Measurements from ENCODE around the gene KCTD13. TPM values are rescaled to one million over a fixed set of nuclear protein-coding genes. Genes with fewer than 3 reads are reported as not detected.

Gene KCTD13
- total RNA-seq, 2 donors from 2014 or later = 15.9 to 134 TPM

- no peak for DNase-seq (ENCODE audit: low spot score)
- Histone ChIP-seq H3K27ac (no peak overlapping the region), H3K4me3 (no peak overlapping the region), H3K4me1 (replicated peaks) (peaks cover 10% of the 10 kb centered on the region), H3K36me3 (no peaks in the 10 kb centered on the region), H3K27me3 (replicated peaks; ENCODE audit: insufficient read depth) (no peaks in the 10 kb centered on the region), H3K9me3 (no peaks in the 10 kb centered on the region)
- no peak for TF ChIP-seq CTCF (IDR thresholded peaks at IDR 0.05)
- no peak for TF ChIP-seq POLR2A (IDR thresholded peaks at IDR 0.05)
- TF ChIP-seq POLR2AphosphoS5 (IDR thresholded peaks at IDR 0.05) = no peak
- intact Hi-C loops (cut with DNase I) = no loop called here
- WGBS = 66% methylated on average over 7 of the region's 7 CpGs
Observed at GRCh38 chr16:29857133-29857760, 68.8 kb downstream of the KCTD13 start.

Other genes starting within 250 kb of the KCTD13 start
- gene QPRT, start 247.0 kb downstream of the KCTD13 start, total RNA-seq = 10 to 100 TPM in 1 of 2 donors, 1 to 10 TPM in 1; 8.3 to 11.1 TPM
- gene C16orf54, start 180.2 kb downstream of the KCTD13 start, total RNA-seq = 1 to 10 TPM; 1.1 to 1.2 TPM
- gene ZG16, start 148.0 kb downstream of the KCTD13 start, total RNA-seq = not detected
- 10 to 100 TPM; 58.5 to 89.6 TPM for gene KIF22, start 135.5 kb downstream of the KCTD13 start, total RNA-seq
- gene MAZ, start 119.7 kb downstream of the KCTD13 start, total RNA-seq = 100 to 1,000 TPM; 180 to 188 TPM
- 10 to 100 TPM in 1 of 2 donors, 1 to 10 TPM in 1; 6.6 to 19.2 TPM for gene PRRT2, start 114.0 kb downstream of the KCTD13 start, total RNA-seq
- 10 to 100 TPM; 64.3 to 64.4 TPM for gene PAGR1, start 110.1 kb downstream of the KCTD13 start, total RNA-seq
- gene MVP, start 105.8 kb downstream of the KCTD13 start, total RNA-seq = 100 to 1,000 TPM in 1 of 2 donors, 10 to 100 TPM in 1; 59.3 to 247 TPM
- gene CDIPT, start 63.0 kb downstream of the KCTD13 start, total RNA-seq = 100 to 1,000 TPM; 121 to 132 TPM
- gene SEZ6L2, start 26.7 kb downstream of the KCTD13 start, total RNA-seq = 10 to 100 TPM; 60.7 to 62.9 TPM
- gene ASPHD1, start 25.7 kb downstream of the KCTD13 start, total RNA-seq = 1 to 10 TPM; 1.2 to 5.1 TPM
- gene TMEM219, start 35.9 kb upstream of the KCTD13 start, total RNA-seq = 100 to 1,000 TPM; 188 to 218 TPM
- gene TAOK2, start 47.6 kb upstream of the KCTD13 start, total RNA-seq = 10 to 100 TPM; 43.8 to 97.4 TPM
- gene HIRIP3, start 69.4 kb upstream of the KCTD13 start, total RNA-seq = 10 to 100 TPM; 10.8 to 22.4 TPM
- 100 to 1,000 TPM in 1 of 2 donors, 10 to 100 TPM in 1; 51.8 to 113 TPM for gene INO80E, start 70.0 kb upstream of the KCTD13 start, total RNA-seq
- 1 to 10 TPM; 3.0 to 6.4 TPM for gene DOC2A, start 84.8 kb upstream of the KCTD13 start, total RNA-seq
- gene C16orf92, start 97.0 kb upstream of the KCTD13 start, total RNA-seq = not detected
- 10 to 100 TPM in 1 of 2 donors, under 1 TPM in 1; 0.46 to 17.2 TPM for gene TLCD3B, start 105.0 kb upstream of the KCTD13 start, total RNA-seq
- gene ALDOA, start 139.5 kb upstream of the KCTD13 start, total RNA-seq = 100 to 1,000 TPM; 884 to 943 TPM
- 10 to 100 TPM; 67.8 to 85.4 TPM for gene PPP4C, start 149.8 kb upstream of the KCTD13 start, total RNA-seq
- gene TBX6, start 165.7 kb upstream of the KCTD13 start, total RNA-seq = 1 to 10 TPM; 1.5 to 2.5 TPM
- gene YPEL3, start 170.0 kb upstream of the KCTD13 start, total RNA-seq = 100 to 1,000 TPM; 150 to 164 TPM
- gene GDPD3, start 187.3 kb upstream of the KCTD13 start, total RNA-seq = 1 to 10 TPM in 1 of 2 donors, under 1 TPM in 1; 0.91 to 2.4 TPM
- gene MAPK3, start 197.0 kb upstream of the KCTD13 start, total RNA-seq = 10 to 100 TPM; 19.0 to 77.4 TPM